ENCODE measurements around the gene P2RY8. TPM values are rescaled to one million over a fixed set of nuclear protein-coding genes. Genes with fewer than 3 reads are reported as not detected.

The P2RY8 gene
- total RNA-seq, 2 experiments from 2014 or later: 87.6 to 92.4 TPM

DNA sequence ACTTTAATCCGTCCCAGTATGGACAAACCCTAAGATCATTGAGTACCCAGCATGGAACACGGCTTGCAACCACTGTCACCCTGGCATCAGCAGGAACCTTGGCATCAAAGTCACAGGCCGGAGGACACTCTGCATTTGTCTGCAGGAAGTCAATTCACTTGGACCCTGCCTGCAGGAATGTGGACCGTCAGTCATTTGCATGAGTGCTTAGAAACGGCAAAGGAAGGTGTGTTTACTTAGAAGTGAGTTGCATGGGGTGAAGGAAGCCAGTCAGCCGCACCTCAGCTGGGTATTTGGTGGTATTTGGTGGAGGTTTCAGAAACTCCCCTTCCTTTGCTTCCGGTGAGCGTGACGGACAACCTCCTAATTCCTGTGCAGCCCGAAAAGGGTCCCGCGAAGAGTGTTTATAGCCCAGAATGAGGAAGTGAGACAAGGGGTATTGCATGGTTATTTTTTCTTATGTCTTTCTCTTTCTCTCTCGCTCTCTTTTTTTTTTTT lies 15.5 kb downstream of the P2RY8 start:
- peak; percentile 67 for DNase-seq

GRCh38 chrX:1520350-1520749 lies 16.6 kb downstream of the P2RY8 start:
- ATAC-seq (ENCODE audit: low read depth): no peak
- Mint-ChIP-seq H3K9me3 (peaks cover 1% of the 10 kb centered on the region), H3K4me3 (peak overlapping the region; percentile 19), H3K36me3 (peaks cover 48% of the 10 kb centered on the region), H3K27me3 (no peaks in the 10 kb centered on the region), H3K27ac (peak overlapping the region; percentile 47), H3K4me1 (peaks cover 49% of the 10 kb centered on the region)
- POLR2A ChIA-PET: no interaction called here
- no peak for DNase-seq

More for the DNA sequence above, 15.5 kb downstream of the P2RY8 start:
- H3K4me3 Mint-ChIP-seq: peak overlapping the region; percentile 80
- peak overlapping the region; percentile 87 for H3K27ac Mint-ChIP-seq
- POLR2A ChIA-PET: no interaction called here
- peaks cover 41% of the 10 kb centered on the region for H3K36me3 Mint-ChIP-seq
- H3K27me3 Mint-ChIP-seq: no peaks in the 10 kb centered on the region
- peak; percentile 91 for ATAC-seq (ENCODE audit: low read depth)
- H3K4me1 Mint-ChIP-seq: peaks cover 46% of the 10 kb centered on the region
- peaks cover 1% of the 10 kb centered on the region for H3K9me3 Mint-ChIP-seq

DNA sequence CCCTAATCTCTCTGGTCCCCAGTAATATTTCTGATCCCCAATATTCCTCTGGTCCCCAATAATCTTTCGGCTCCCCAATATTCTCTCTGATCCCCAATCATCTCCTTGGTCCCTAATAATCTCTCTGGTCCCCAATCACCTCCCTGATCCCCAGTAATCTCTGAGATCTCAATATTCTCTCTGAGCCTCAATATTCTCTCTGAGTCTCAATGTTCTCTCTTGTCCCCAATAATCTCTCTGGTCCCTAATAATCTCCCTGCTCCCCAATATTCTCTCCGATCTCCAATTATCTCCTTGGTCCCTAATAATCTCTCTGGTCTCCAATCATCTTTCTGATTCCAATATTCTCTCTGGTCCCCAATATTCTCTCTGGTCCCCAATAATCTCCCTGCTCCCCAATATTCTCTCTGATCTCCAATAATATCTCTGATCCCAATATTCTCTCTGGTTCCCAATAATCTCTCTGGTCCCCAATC lies 17.9 kb downstream of the P2RY8 start:
- Mint-ChIP-seq H3K27ac (no peak overlapping the region), H3K4me1 (peaks cover 49% of the 10 kb centered on the region), H3K4me3 (no peak overlapping the region), H3K27me3 (no peaks in the 10 kb centered on the region), H3K36me3 (peaks cover 52% of the 10 kb centered on the region), H3K9me3 (peaks cover 1% of the 10 kb centered on the region)
- ATAC-seq (ENCODE audit: low read depth): no peak
- POLR2A ChIA-PET: no interaction called here
- no peak for DNase-seq

DNA sequence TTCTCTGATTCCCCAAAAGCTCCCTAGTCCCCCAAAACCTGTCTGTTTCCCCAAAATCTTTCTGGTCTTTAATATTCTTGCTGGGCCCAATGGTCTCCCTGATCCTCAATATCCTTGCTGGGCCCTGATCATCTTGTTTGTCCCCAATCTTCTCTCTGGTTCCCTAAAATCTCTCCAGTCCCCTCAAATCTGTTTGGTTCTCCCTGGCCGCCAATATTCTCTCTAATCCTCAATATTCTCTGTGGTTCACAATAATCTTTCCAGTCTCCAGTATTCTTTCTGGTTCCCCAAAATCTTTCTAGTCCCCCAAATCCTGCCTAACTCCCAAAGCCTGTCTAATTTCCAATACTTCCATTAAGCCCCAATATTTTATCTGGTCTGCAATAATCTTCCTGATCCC lies 18.5 kb downstream of the P2RY8 start:
- POLR2A ChIA-PET: no interaction called here
- ATAC-seq (ENCODE audit: low read depth): no peak
- H3K27me3 Mint-ChIP-seq: no peaks in the 10 kb centered on the region
- peaks cover 57% of the 10 kb centered on the region for H3K36me3 Mint-ChIP-seq
- peaks cover 1% of the 10 kb centered on the region for H3K9me3 Mint-ChIP-seq
- no peak overlapping the region for H3K4me3 Mint-ChIP-seq
- DNase-seq: no peak
- peak overlapping the region; percentile 7 for H3K27ac Mint-ChIP-seq
- H3K4me1 Mint-ChIP-seq: peaks cover 49% of the 10 kb centered on the region

DNA sequence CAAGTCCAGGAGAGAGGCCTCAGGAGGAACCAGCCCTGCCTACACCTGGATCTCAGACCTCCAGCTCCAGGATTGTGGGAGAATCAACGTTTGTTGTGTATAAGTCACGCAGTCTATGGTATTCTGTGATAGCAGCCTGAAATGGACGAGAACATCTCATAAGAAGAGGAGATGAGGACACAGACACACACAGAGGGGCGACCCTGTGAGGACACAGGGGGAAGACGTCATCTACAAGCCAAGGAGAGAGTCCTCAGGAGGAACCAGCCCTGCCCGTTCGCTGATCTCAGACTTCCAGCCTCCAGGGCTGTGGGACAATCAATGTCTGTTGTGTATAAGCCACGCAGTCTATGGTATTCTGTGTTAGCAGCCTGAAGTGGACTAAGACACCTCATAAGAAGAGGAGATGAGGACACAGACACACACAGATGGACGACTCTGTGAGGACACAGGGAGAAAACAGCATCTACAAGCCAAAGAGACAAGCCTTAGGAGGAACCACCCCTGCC lies 20.3 kb downstream of the P2RY8 start:
- peak overlapping the region; percentile 7 for H3K27ac Mint-ChIP-seq
- peaks cover 3% of the 10 kb centered on the region for H3K9me3 Mint-ChIP-seq
- H3K4me1 Mint-ChIP-seq: peaks cover 43% of the 10 kb centered on the region
- peaks cover 67% of the 10 kb centered on the region for H3K36me3 Mint-ChIP-seq
- POLR2A ChIA-PET: no interaction called here
- no peak for DNase-seq
- ATAC-seq (ENCODE audit: low read depth): no peak
- H3K4me3 Mint-ChIP-seq: no peak overlapping the region
- H3K27me3 Mint-ChIP-seq: no peaks in the 10 kb centered on the region

DNA sequence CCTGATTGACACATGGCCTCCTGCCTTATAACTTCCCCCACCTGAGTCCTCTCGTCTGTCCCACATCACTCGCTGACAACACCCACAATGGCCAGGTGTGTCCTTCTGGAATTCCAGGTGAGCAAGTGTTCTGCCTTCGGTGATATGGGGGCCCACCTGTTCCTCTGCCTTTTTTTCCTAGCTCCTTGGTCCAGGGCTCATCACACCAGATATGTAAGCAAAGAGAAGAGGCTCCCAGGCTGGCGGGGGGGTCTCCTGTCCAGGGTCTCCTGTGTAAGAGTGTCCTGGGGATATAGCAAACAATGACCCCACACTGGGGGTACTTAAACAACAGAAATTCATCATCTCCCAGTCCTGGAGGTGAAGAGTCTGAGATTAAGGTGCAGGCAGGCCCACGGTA lies 25.2 kb downstream of the P2RY8 start:
- no peak overlapping the region for H3K27ac Mint-ChIP-seq
- H3K4me3 Mint-ChIP-seq: no peak overlapping the region
- peaks cover 51% of the 10 kb centered on the region for H3K36me3 Mint-ChIP-seq
- no peak for ATAC-seq (ENCODE audit: low read depth)
- POLR2A ChIA-PET: no interaction called here
- peaks cover 10% of the 10 kb centered on the region for H3K4me1 Mint-ChIP-seq
- peaks cover 2% of the 10 kb centered on the region for H3K9me3 Mint-ChIP-seq
- no peaks in the 10 kb centered on the region for H3K27me3 Mint-ChIP-seq
- DNase-seq: no peak

DNA sequence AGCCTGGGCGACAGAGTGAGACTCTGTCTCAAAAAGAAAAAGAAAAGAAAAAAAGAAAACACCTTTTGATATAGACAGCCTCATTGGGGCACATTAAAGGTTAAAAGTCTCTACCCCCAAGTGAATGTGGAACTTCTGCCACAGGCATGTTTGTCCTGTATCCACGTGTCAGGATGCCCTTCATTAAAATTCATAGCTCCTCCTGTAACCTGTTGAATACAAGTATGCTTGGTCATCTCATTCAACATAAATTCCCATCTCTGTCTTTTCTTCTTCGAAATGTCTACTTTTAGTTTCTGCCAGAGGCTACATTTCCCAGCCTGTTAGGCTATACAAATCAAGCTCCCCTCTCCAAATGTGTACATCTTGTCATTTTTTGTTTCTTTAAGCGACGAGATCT lies 25.8 kb downstream of the P2RY8 start:
- DNase-seq (no peak), ATAC-seq (ENCODE audit: low read depth) (no peak)
- peak overlapping the region; percentile 2 for H3K27ac Mint-ChIP-seq
- H3K4me3 Mint-ChIP-seq: no peak overlapping the region
- no peaks in the 10 kb centered on the region for H3K27me3 Mint-ChIP-seq
- peaks cover 9% of the 10 kb centered on the region for H3K4me1 Mint-ChIP-seq
- H3K9me3 Mint-ChIP-seq: peaks cover 2% of the 10 kb centered on the region
- POLR2A ChIA-PET: no interaction called here
- H3K36me3 Mint-ChIP-seq: peaks cover 49% of the 10 kb centered on the region

- Mint-ChIP-seq H3K27ac (peak overlapping the region; percentile 71), H3K27me3 (no peaks in the 10 kb centered on the region), H3K36me3 (peaks cover 41% of the 10 kb centered on the region), H3K4me3 (peak overlapping the region; percentile 26), H3K4me1 (peaks cover 15% of the 10 kb centered on the region), H3K9me3 (no peaks in the 10 kb centered on the region)
- POLR2A ChIA-PET: no interaction called here
- peak; percentile 44 for ATAC-seq (ENCODE audit: low read depth)
- DNase-seq: peak; percentile 36
Observed at GRCh38 chrX:1507511-1508463, 29.2 kb downstream of the P2RY8 start.

GRCh38 chrX:1506916-1507315 lies 30.1 kb downstream of the P2RY8 start:
- Mint-ChIP-seq H3K36me3 (peaks cover 43% of the 10 kb centered on the region), H3K4me1 (peaks cover 18% of the 10 kb centered on the region), H3K27ac (no peak overlapping the region), H3K4me3 (no peak overlapping the region), H3K27me3 (no peaks in the 10 kb centered on the region), H3K9me3 (no peaks in the 10 kb centered on the region)
- ATAC-seq (ENCODE audit: low read depth) (no peak), DNase-seq (no peak)
- POLR2A ChIA-PET: no interaction called here

- no peak for ATAC-seq (ENCODE audit: low read depth)
- H3K36me3 Mint-ChIP-seq: peaks cover 39% of the 10 kb centered on the region
- peaks cover 19% of the 10 kb centered on the region for H3K4me1 Mint-ChIP-seq
- no peaks in the 10 kb centered on the region for H3K27me3 Mint-ChIP-seq
- POLR2A ChIA-PET: no interaction called here
- H3K9me3 Mint-ChIP-seq: no peaks in the 10 kb centered on the region
- DNase-seq: peak; percentile 6
- peak overlapping the region; percentile 58 for H3K27ac Mint-ChIP-seq
- H3K4me3 Mint-ChIP-seq: no peak overlapping the region
Observed at GRCh38 chrX:1502853-1503252, 34.1 kb downstream of the P2RY8 start.

DNA sequence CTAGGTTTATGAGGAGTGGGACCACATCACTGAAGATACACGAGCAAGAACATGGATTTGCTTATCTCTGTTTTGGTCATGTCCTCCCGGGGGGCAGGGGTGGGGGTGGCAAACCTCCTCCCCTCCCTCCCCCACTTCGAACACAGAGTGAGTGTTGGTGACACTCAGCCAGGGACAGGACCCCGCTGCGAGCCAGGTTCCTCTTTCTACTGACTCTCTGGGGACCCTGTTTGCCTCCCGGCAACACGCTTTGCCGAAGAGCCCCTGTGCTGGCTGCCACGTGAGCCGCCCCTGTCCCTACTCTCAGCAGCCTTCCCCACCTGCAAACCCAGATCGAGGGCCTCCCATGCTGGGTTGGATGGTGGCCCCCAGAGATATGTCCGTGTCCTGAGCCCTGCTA lies 34.7 kb downstream of the P2RY8 start:
- no peaks in the 10 kb centered on the region for H3K9me3 Mint-ChIP-seq
- H3K27ac Mint-ChIP-seq: no peak overlapping the region
- peaks cover 19% of the 10 kb centered on the region for H3K4me1 Mint-ChIP-seq
- no peak overlapping the region for H3K4me3 Mint-ChIP-seq
- DNase-seq (peak; percentile 25), ATAC-seq (ENCODE audit: low read depth) (no peak)
- no peaks in the 10 kb centered on the region for H3K27me3 Mint-ChIP-seq
- H3K36me3 Mint-ChIP-seq: peaks cover 35% of the 10 kb centered on the region
- POLR2A ChIA-PET: no interaction called here

- H3K27ac Mint-ChIP-seq: peak overlapping the region; percentile 70
- H3K36me3 Mint-ChIP-seq: peaks cover 27% of the 10 kb centered on the region
- H3K4me1 Mint-ChIP-seq: peaks cover 17% of the 10 kb centered on the region
- H3K4me3 Mint-ChIP-seq: peak overlapping the region; percentile 32
- H3K9me3 Mint-ChIP-seq: no peaks in the 10 kb centered on the region
- DNase-seq (peak; percentile 27), ATAC-seq (ENCODE audit: low read depth) (peak; percentile 80)
- POLR2A ChIA-PET: no interaction called here
- H3K27me3 Mint-ChIP-seq: no peaks in the 10 kb centered on the region
Observed at GRCh38 chrX:1500701-1501624, 36.0 kb downstream of the P2RY8 start.

DNA sequence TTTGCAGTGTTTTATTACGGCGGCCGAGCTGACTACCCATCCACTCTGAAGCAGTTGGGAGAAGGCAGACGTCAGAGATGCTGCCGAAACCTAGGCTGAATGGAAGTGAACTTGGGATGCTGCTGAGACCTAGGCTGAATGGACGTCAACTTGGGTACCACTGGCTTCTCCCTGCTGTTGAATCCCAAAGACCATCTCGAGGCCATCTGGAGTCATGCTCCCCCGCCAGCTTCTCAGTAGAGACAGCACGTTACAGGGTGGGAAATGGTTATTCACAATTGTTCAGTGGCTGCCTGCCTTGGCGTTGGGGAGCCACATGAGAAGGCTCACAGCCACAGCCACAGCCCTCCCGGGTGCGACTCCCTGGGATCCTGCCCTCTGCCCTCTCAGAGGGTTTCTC lies 40.9 kb downstream of the P2RY8 start:
- peaks cover 4% of the 10 kb centered on the region for H3K9me3 Mint-ChIP-seq
- DNase-seq: peak; percentile 22
- peaks cover 17% of the 10 kb centered on the region for H3K36me3 Mint-ChIP-seq
- H3K4me3 Mint-ChIP-seq: no peak overlapping the region
- peaks cover 21% of the 10 kb centered on the region for H3K4me1 Mint-ChIP-seq
- no peaks in the 10 kb centered on the region for H3K27me3 Mint-ChIP-seq
- POLR2A ChIA-PET: no interaction called here
- ATAC-seq (ENCODE audit: low read depth): no peak
- H3K27ac Mint-ChIP-seq: peak overlapping the region; percentile 72

Data from activated naive CD8-positive, alpha-beta T cell treated with anti-CD3 and anti-CD28 coated beads, Interleukin-2, amount 10 ng/mL, durations not matched to agents 7 days and 5 days (primary cell).